Measurements from ENCODE around the gene ANKS1A.

GRCh38 chr6:34911822-34912221 is 22.8 kb downstream of the ANKS1A start:
- TF ChIP-seq CTCF (IDR thresholded peaks at IDR 0.05): no peak
- no peak for TF ChIP-seq POLR2A (IDR thresholded peaks at IDR 0.05)
